HG02642 (cell line): ENCODE results near the gene TBXAS1.

ENCODE experiments used
- ATAC-seq: cut with Tn5 transposase; IDR thresholded peaks from one replicate; pipeline ENCODE4 v1.9.1; 2021; ENCODE audit warnings: mild to moderate bottlenecking; ENCODE audit not compliant: unreplicated experiment, poor library complexity

Gene TBXAS1

DNA sequence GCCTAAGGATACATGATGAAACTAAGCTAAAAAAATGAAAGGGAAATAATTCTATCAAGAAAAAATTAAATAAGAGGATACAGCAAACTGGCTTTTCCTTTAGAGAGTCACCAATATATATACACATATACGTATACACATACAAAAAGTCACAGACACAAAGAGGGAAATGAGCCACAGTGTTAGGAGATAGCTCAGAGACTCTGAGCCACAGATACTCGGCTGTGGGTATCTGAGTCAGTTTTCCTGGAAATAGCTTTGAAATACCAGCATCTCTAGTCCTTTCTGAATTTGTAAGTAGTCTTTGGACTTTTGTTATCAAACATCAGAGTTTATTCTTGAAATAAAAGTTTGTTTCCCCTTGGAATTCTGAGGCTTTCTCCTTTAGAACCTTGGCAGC is 111.8 kb downstream of the TBXAS1 start:
- no peak for ATAC-seq

DNA sequence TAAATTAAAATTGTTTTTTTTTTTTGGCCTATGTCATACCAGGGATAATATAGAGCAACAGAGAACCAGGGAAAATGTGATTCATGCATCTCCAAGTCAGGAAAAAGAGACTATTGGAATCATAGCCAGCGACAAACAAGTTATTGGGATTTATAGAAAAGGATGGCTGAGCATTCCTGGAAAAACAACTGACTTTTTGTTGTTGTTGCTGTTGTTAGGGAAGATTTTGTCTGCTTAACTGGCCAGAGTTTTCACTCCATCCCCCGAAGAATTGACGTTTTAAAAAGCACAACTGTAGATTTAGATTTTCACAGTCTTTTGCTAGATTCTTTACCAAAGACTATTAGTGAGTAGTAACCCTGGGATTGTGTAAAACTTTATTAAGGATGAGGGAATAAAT is 112.4 kb downstream of the TBXAS1 start:
- no peak for ATAC-seq

- no peak for ATAC-seq
Measured at GRCh38 chr7:139941866-139942265, 112.8 kb downstream of the TBXAS1 start.

DNA sequence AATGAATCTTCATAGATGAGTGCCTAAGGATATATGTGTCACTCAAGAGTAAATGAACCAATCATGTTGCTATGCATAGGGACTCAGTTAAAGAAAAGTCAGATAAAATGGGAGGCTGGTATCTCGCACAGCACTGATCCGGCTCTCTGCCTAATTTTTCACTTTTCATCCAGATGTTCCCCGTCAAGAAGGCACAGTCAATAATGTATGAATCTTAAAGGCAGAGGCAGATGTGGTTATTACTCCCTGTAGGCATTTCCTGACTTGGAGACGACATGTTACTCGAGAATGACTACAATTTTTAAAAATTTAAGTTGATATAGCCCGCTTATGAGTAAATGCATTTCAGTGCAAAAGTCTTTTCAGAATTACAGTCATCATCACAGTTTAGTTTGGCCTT is 113.6 kb downstream of the TBXAS1 start:
- ATAC-seq, result no peak

- ATAC-seq, result no peak
Measured at GRCh38 chr7:139943401-139943800, 114.3 kb downstream of the TBXAS1 start.

- ATAC-seq, result no peak
Measured at GRCh38 chr7:139944248-139944647, 115.2 kb downstream of the TBXAS1 start.

GRCh38 chr7:139946533-139946932 is 117.5 kb downstream of the TBXAS1 start:
- no peak for ATAC-seq

DNA sequence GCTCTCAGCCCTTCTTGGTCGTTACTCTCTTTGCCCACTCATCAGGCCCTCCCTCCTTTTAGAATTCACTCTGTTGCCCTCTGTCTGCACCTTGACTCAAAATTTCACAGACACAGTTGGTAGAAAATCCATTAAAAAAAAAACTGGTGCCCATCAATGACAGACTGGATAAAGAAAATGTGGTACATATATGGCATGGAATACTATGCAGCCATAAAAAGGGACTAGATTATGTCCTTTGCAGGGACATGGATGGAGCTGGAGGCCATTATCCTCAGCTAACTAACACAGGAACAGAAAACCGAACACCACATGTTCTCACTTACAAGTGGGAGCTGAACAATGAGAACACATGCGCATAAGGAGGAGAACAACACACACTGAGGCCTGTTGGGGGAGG is 118.0 kb downstream of the TBXAS1 start:
- no peak for ATAC-seq

DNA sequence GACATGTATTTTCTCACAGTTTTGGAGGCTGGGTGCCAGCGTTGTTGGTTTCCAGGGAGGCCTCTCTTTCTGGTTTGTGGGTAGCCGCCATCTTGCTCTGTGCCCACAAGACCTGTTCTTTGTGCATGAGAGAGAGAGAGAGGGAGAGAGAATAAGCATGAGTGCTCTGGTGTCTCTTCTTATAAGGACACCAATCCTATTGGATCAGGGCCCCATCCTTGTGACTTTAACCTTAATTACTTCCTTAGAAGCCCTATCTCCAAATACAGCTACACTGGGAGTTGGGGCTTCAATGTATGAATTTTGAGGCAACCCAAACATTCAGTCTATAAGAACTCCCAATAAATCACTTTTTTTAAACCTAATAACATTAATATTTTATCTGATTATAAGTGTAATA is 119.1 kb downstream of the TBXAS1 start:
- no peak for ATAC-seq

DNA sequence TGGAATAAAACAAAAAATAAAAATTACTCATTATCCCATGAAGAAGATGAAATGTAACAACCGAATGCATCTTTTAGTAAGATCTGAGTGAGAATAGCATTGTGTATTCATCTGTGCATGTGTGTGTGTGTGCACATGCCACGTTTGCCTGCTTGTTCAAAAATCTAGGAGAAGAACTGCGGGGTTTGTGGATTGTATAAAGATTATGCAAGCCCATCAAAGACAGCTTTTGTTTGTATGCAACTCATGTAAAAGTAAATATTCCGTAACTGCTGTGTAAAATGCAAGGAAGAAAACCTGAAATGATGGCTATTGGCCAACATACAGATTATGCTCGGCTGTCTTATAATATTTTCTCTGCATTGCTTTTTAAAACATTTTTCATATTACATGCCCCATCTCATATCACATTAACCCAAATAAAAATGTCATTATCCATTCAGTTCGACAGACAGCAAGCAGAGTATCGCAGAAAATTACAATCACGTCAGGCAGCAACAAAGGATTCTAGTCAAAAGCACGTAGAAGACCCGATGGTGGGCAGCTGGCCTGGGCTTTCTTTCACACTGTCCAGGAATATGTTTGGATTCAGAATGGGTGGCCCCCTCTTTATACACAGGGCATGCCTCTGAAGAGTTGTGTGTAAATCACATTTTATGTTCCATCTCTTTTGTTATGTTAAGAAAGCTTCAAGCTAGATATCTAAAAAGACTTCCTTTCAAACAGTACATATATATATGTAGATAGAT is 119.7 kb downstream of the TBXAS1 start:
- ATAC-seq, result no peak

GRCh38 chr7:139949629-139950028 is 120.6 kb downstream of the TBXAS1 start:
- ATAC-seq, result no peak

GRCh38 chr7:139950881-139951525 is 121.9 kb downstream of the TBXAS1 start:
- ATAC-seq, result no peak

GRCh38 chr7:139953229-139953628 is 124.2 kb downstream of the TBXAS1 start:
- no peak for ATAC-seq

GRCh38 chr7:139955109-139955820 is 126.2 kb downstream of the TBXAS1 start:
- no peak for ATAC-seq

- ATAC-seq, result no peak
Measured at GRCh38 chr7:139958599-139959284, 129.7 kb downstream of the TBXAS1 start.

GRCh38 chr7:139959285-139959628 is 130.2 kb downstream of the TBXAS1 start:
- no peak for ATAC-seq

DNA sequence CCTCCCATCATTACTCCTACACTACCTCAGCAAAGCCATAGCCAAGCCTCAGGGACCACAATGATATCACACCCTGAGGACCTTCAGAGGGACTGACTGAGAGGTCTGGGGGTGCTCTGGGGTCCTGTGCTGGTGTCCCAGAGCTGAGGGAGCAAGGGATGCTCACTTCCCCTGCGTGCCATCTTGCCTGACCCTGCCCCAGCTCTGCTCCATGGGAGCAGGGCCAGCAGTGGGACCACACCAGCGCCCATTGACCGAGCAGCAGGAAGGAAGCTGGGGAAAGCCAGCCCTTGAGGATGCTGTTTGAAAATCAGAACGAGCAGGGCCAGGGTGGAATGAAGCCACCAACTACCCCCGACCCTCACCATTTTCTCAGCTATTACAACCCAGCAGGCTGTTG is 130.7 kb downstream of the TBXAS1 start:
- ATAC-seq, result no peak

DNA sequence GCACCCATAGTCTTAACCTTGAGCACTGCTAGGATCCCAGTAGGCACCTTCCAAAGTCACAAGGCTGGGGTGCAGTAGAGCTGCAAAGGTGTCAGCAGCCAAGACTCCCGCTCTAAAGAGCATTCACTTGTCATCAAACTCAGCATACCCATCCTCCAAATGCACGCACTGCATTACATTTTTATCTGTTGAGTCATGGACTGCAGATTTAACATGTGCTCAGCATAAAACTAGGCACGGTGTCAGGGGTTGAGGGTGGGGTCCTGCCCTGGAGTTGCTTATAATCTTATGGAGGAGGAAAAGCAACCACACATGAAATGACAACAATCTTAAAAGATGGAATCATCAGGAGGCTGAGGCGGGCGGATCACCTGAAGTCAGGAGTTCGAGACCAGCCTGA is 131.1 kb downstream of the TBXAS1 start:
- ATAC-seq, result no peak

- ATAC-seq, result no peak
Measured at GRCh38 chr7:139965942-139966628, 137.0 kb downstream of the TBXAS1 start.

GRCh38 chr7:139966949-139967348 is 137.9 kb downstream of the TBXAS1 start:
- no peak for ATAC-seq
